Measurements from ENCODE around the gene NELL1.

Gene NELL1

GRCh38 chr11:21198498-21198897 is 529.1 kb downstream of the NELL1 start:
- TF ChIP-seq CTCF (IDR thresholded peaks at IDR 0.05; ENCODE audit: control insufficient read depth, insufficient read depth, low read depth, low read length, missing control alignments): no peak
- no peak overlapping the region for H3K4me3 ChIP-seq (ENCODE audit: control insufficient read depth, low read depth, low read length)
- DNase-seq (ENCODE audit: low read depth): no peak

GRCh38 chr11:21205205-21205604 is 535.8 kb downstream of the NELL1 start:
- H3K4me3 ChIP-seq (ENCODE audit: control insufficient read depth, low read depth, low read length): no peak overlapping the region
- no peak for TF ChIP-seq CTCF (IDR thresholded peaks at IDR 0.05; ENCODE audit: control insufficient read depth, insufficient read depth, low read depth, low read length, missing control alignments)
- no peak for DNase-seq (ENCODE audit: low read depth)

- H3K4me3 ChIP-seq (ENCODE audit: control insufficient read depth, low read depth, low read length): no peak overlapping the region
- TF ChIP-seq CTCF (IDR thresholded peaks at IDR 0.05; ENCODE audit: control insufficient read depth, insufficient read depth, low read depth, low read length, missing control alignments): no peak
- DNase-seq (ENCODE audit: low read depth): no peak
Measured at GRCh38 chr11:21225860-21226259, 556.5 kb downstream of the NELL1 start.

GRCh38 chr11:21229224-21229623 is 559.8 kb downstream of the NELL1 start:
- no peak for DNase-seq (ENCODE audit: low read depth)
- no peak overlapping the region for H3K4me3 ChIP-seq (ENCODE audit: control insufficient read depth, low read depth, low read length)
- no peak for TF ChIP-seq CTCF (IDR thresholded peaks at IDR 0.05; ENCODE audit: control insufficient read depth, insufficient read depth, low read depth, low read length, missing control alignments)

GRCh38 chr11:21250196-21250595 is 580.8 kb downstream of the NELL1 start:
- TF ChIP-seq CTCF (IDR thresholded peaks at IDR 0.05; ENCODE audit: control insufficient read depth, insufficient read depth, low read depth, low read length, missing control alignments): no peak
- no peak overlapping the region for H3K4me3 ChIP-seq (ENCODE audit: control insufficient read depth, low read depth, low read length)
- no peak for DNase-seq (ENCODE audit: low read depth)

GRCh38 chr11:21254055-21254454 is 584.7 kb downstream of the NELL1 start:
- no peak for DNase-seq (ENCODE audit: low read depth)
- no peak overlapping the region for H3K4me3 ChIP-seq (ENCODE audit: control insufficient read depth, low read depth, low read length)
- no peak for TF ChIP-seq CTCF (IDR thresholded peaks at IDR 0.05; ENCODE audit: control insufficient read depth, insufficient read depth, low read depth, low read length, missing control alignments)

- no peak overlapping the region for H3K4me3 ChIP-seq (ENCODE audit: control insufficient read depth, low read depth, low read length)
- no peak for DNase-seq (ENCODE audit: low read depth)
- no peak for TF ChIP-seq CTCF (IDR thresholded peaks at IDR 0.05; ENCODE audit: control insufficient read depth, insufficient read depth, low read depth, low read length, missing control alignments)
Measured at GRCh38 chr11:21254790-21255189, 585.4 kb downstream of the NELL1 start.
